SU-DHL-6 (cell line): Measurements from ENCODE around the gene EXO5.

ENCODE experiments used
- CTCF ChIP-seq: fragments of 200-600 bp; sonication (generic); IDR thresholded peaks from one replicate; pipeline ENCODE4 v1.5.1; 2017; ENCODE audit warnings: antibody characterized with exemption, mild to moderate bottlenecking, low read length, moderate library complexity; ENCODE audit not compliant: insufficient read depth, poor library complexity, severe bottlenecking
- EZH2phosphoT487 ChIP-seq: fragments of 200-600 bp; sonication (generic), shearing (Covaris generic); conservative IDR thresholded peaks from 2 replicates; pipeline ENCODE4 v1.6.1; 2018; ENCODE audit warnings: mild to moderate bottlenecking, antibody characterized with exemption, low read length, moderate library complexity, mixed read lengths

- no peak for TF ChIP-seq CTCF
- no peak for TF ChIP-seq EZH2phosphoT487
Observed at GRCh38 chr1:40532062-40532389, 23.5 kb downstream of the EXO5 start.
